ENCODE data around the gene CLCN7.

CLCN7 gene

DNA sequence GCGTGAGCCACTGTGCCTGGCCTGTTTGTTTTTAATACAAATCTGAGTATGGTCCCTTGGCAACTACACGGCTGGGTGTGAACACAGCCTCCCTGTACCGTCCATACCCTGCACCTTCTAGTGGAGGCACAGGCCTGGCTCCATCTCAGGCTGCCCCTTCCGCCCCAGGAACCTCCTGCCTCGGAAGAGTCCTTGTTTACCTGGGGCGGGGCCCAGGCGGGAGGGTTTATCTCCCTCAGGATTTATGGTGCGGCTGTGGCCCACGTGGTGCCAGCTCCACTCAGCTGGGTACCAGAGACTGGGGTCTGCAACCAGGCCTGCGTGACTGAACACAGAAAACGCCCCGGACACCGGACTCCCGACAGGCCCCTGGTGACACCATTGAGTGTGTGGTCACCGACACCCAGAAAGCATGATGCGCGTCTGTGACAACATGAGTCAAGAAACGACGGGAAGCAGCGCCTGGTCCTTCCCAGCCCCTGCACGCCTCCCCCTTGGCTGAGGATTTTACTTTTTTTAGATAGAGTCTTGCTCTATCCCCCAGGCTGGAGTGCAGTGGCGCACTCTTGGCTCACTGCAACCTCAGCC, 79.3 kb downstream of the CLCN7 start:
- DNase-seq = no peak
